ENCODE measurements around the gene SEPTIN12.

The SEPTIN12 gene

GRCh38 chr16:4814542-4815173, 26.5 kb upstream of the SEPTIN12 start:
- Histone ChIP-seq H3K9ac (ENCODE audit: low read depth, low read length) (no peak overlapping the region), H3K36me3 (ENCODE audit: control insufficient read depth, insufficient read depth, low read length) (peaks cover 34% of the 10 kb centered on the region), H3K4me1 (ENCODE audit: control insufficient read depth, insufficient read depth, low read length) (no peaks in the 10 kb centered on the region)

GRCh38 chr16:4814046-4814445, 25.9 kb upstream of the SEPTIN12 start:
- H3K36me3 ChIP-seq (ENCODE audit: control insufficient read depth, insufficient read depth, low read length), result peaks cover 34% of the 10 kb centered on the region
- no peaks in the 10 kb centered on the region for H3K9me3 ChIP-seq (ENCODE audit: control insufficient read depth, insufficient read depth, low read length)
- H3K4me3 ChIP-seq (ENCODE audit: low read depth, low read length), result no peak overlapping the region
- H3K27me3 ChIP-seq (ENCODE audit: control insufficient read depth, insufficient read depth, low read length), result no peaks in the 10 kb centered on the region
- H3K9ac ChIP-seq (ENCODE audit: low read depth, low read length), result no peak overlapping the region
- no peaks in the 10 kb centered on the region for H3K4me1 ChIP-seq (ENCODE audit: control insufficient read depth, insufficient read depth, low read length)

More at GRCh38 chr16:4814542-4815173, 26.5 kb upstream of the SEPTIN12 start:
- no peaks in the 10 kb centered on the region for H3K9me3 ChIP-seq (ENCODE audit: control insufficient read depth, insufficient read depth, low read length)
- no peaks in the 10 kb centered on the region for H3K27me3 ChIP-seq (ENCODE audit: control insufficient read depth, insufficient read depth, low read length)
- no peak overlapping the region for H3K4me3 ChIP-seq (ENCODE audit: low read depth, low read length)

- H3K9ac ChIP-seq (ENCODE audit: low read depth, low read length), result no peak overlapping the region
- no peaks in the 10 kb centered on the region for H3K9me3 ChIP-seq (ENCODE audit: control insufficient read depth, insufficient read depth, low read length)
- H3K27me3 ChIP-seq (ENCODE audit: control insufficient read depth, insufficient read depth, low read length), result no peaks in the 10 kb centered on the region
- H3K4me3 ChIP-seq (ENCODE audit: low read depth, low read length), result no peak overlapping the region
- no peaks in the 10 kb centered on the region for H3K4me1 ChIP-seq (ENCODE audit: control insufficient read depth, insufficient read depth, low read length)
- peaks cover 38% of the 10 kb centered on the region for H3K36me3 ChIP-seq (ENCODE audit: control insufficient read depth, insufficient read depth, low read length)
Measured at GRCh38 chr16:4813251-4814003, 25.3 kb upstream of the SEPTIN12 start.

- Histone ChIP-seq H3K9me3 (ENCODE audit: control insufficient read depth, insufficient read depth, low read length) (no peaks in the 10 kb centered on the region), H3K4me3 (ENCODE audit: low read depth, low read length) (no peak overlapping the region), H3K4me1 (ENCODE audit: control insufficient read depth, insufficient read depth, low read length) (no peaks in the 10 kb centered on the region), H3K9ac (ENCODE audit: low read depth, low read length) (no peak overlapping the region), H3K36me3 (ENCODE audit: control insufficient read depth, insufficient read depth, low read length) (peaks cover 36% of the 10 kb centered on the region), H3K27me3 (ENCODE audit: control insufficient read depth, insufficient read depth, low read length) (no peaks in the 10 kb centered on the region)
Measured at GRCh38 chr16:4811773-4812172, 23.6 kb upstream of the SEPTIN12 start.

GRCh38 chr16:4811242-4811641, 23.1 kb upstream of the SEPTIN12 start:
- H3K4me1 ChIP-seq (ENCODE audit: control insufficient read depth, insufficient read depth, low read length), result no peaks in the 10 kb centered on the region
- no peak overlapping the region for H3K4me3 ChIP-seq (ENCODE audit: low read depth, low read length)
- H3K9me3 ChIP-seq (ENCODE audit: control insufficient read depth, insufficient read depth, low read length), result no peaks in the 10 kb centered on the region
- H3K36me3 ChIP-seq (ENCODE audit: control insufficient read depth, insufficient read depth, low read length), result peaks cover 40% of the 10 kb centered on the region
- no peaks in the 10 kb centered on the region for H3K27me3 ChIP-seq (ENCODE audit: control insufficient read depth, insufficient read depth, low read length)
- H3K9ac ChIP-seq (ENCODE audit: low read depth, low read length), result no peak overlapping the region

- H3K4me1 ChIP-seq (ENCODE audit: control insufficient read depth, insufficient read depth, low read length), result no peaks in the 10 kb centered on the region
- H3K36me3 ChIP-seq (ENCODE audit: control insufficient read depth, insufficient read depth, low read length), result peaks cover 30% of the 10 kb centered on the region
- no peaks in the 10 kb centered on the region for H3K27me3 ChIP-seq (ENCODE audit: control insufficient read depth, insufficient read depth, low read length)
- no peak overlapping the region for H3K4me3 ChIP-seq (ENCODE audit: low read depth, low read length)
- H3K9me3 ChIP-seq (ENCODE audit: control insufficient read depth, insufficient read depth, low read length), result no peaks in the 10 kb centered on the region
- no peak overlapping the region for H3K9ac ChIP-seq (ENCODE audit: low read depth, low read length)
Measured at GRCh38 chr16:4806280-4806679, 18.1 kb upstream of the SEPTIN12 start.

- Histone ChIP-seq H3K9ac (ENCODE audit: low read depth, low read length) (no peak overlapping the region), H3K36me3 (ENCODE audit: control insufficient read depth, insufficient read depth, low read length) (peaks cover 29% of the 10 kb centered on the region)
Measured at GRCh38 chr16:4805231-4805630, 17.1 kb upstream of the SEPTIN12 start.

GRCh38 chr16:4803898-4804762, 16.0 kb upstream of the SEPTIN12 start:
- H3K27me3 ChIP-seq (ENCODE audit: control insufficient read depth, insufficient read depth, low read length), result no peaks in the 10 kb centered on the region
- no peaks in the 10 kb centered on the region for H3K9me3 ChIP-seq (ENCODE audit: control insufficient read depth, insufficient read depth, low read length)
- H3K36me3 ChIP-seq (ENCODE audit: control insufficient read depth, insufficient read depth, low read length), result peaks cover 36% of the 10 kb centered on the region
- H3K4me1 ChIP-seq (ENCODE audit: control insufficient read depth, insufficient read depth, low read length), result no peaks in the 10 kb centered on the region
- no peak overlapping the region for H3K4me3 ChIP-seq (ENCODE audit: low read depth, low read length)
- no peak overlapping the region for H3K9ac ChIP-seq (ENCODE audit: low read depth, low read length)

More at GRCh38 chr16:4805231-4805630, 17.1 kb upstream of the SEPTIN12 start:
- Histone ChIP-seq H3K4me3 (ENCODE audit: low read depth, low read length) (no peak overlapping the region), H3K9me3 (ENCODE audit: control insufficient read depth, insufficient read depth, low read length) (no peaks in the 10 kb centered on the region), H3K4me1 (ENCODE audit: control insufficient read depth, insufficient read depth, low read length) (no peaks in the 10 kb centered on the region), H3K27me3 (ENCODE audit: control insufficient read depth, insufficient read depth, low read length) (no peaks in the 10 kb centered on the region)

- peak overlapping the region; percentile 63 for H3K4me3 ChIP-seq (ENCODE audit: low read depth, low read length)
- no peaks in the 10 kb centered on the region for H3K27me3 ChIP-seq (ENCODE audit: control insufficient read depth, insufficient read depth, low read length)
- no peak overlapping the region for H3K9ac ChIP-seq (ENCODE audit: low read depth, low read length)
- H3K4me1 ChIP-seq (ENCODE audit: control insufficient read depth, insufficient read depth, low read length), result no peaks in the 10 kb centered on the region
- peaks cover 38% of the 10 kb centered on the region for H3K36me3 ChIP-seq (ENCODE audit: control insufficient read depth, insufficient read depth, low read length)
- H3K9me3 ChIP-seq (ENCODE audit: control insufficient read depth, insufficient read depth, low read length), result no peaks in the 10 kb centered on the region
Measured at GRCh38 chr16:4803401-4803844, 15.3 kb upstream of the SEPTIN12 start.

GRCh38 chr16:4802659-4803287, 14.6 kb upstream of the SEPTIN12 start:
- H3K4me1 ChIP-seq (ENCODE audit: control insufficient read depth, insufficient read depth, low read length), result no peaks in the 10 kb centered on the region
- peaks cover 34% of the 10 kb centered on the region for H3K36me3 ChIP-seq (ENCODE audit: control insufficient read depth, insufficient read depth, low read length)
- no peaks in the 10 kb centered on the region for H3K27me3 ChIP-seq (ENCODE audit: control insufficient read depth, insufficient read depth, low read length)
- H3K4me3 ChIP-seq (ENCODE audit: low read depth, low read length), result peak overlapping the region; percentile 63
- H3K9ac ChIP-seq (ENCODE audit: low read depth, low read length), result no peak overlapping the region
- no peaks in the 10 kb centered on the region for H3K9me3 ChIP-seq (ENCODE audit: control insufficient read depth, insufficient read depth, low read length)

- Histone ChIP-seq H3K27me3 (ENCODE audit: control insufficient read depth, insufficient read depth, low read length) (no peaks in the 10 kb centered on the region), H3K4me1 (ENCODE audit: control insufficient read depth, insufficient read depth, low read length) (no peaks in the 10 kb centered on the region), H3K9ac (ENCODE audit: low read depth, low read length) (peak within 1 kb of the TSS; percentile 65), H3K4me3 (ENCODE audit: low read depth, low read length) (peak within 1 kb of the TSS; percentile 63), H3K9me3 (ENCODE audit: control insufficient read depth, insufficient read depth, low read length) (no peaks in the 10 kb centered on the region), H3K36me3 (ENCODE audit: control insufficient read depth, insufficient read depth, low read length) (peaks cover 34% of the 10 kb centered on the region)
Measured at GRCh38 chr16:4801962-4802658, 14.0 kb upstream of the SEPTIN12 start, which contains the start of gene ROGDI. Gene ROGDI, minus strand, starts transcription at chr16:4802633. Its CDS starts 62 bp downstream, at chr16:4802571.

Data from iPS-15b (cell line).